HG02759 (cell line): ENCODE data around the gene DSCAML1.

Source experiments
- ATAC-seq: cut with Tn5 transposase; IDR thresholded peaks from one replicate; pipeline ENCODE4 v1.9.1; 2021; ENCODE audit warnings: mild to moderate bottlenecking, moderate library complexity; ENCODE audit not compliant: unreplicated experiment

The DSCAML1 gene

DNA sequence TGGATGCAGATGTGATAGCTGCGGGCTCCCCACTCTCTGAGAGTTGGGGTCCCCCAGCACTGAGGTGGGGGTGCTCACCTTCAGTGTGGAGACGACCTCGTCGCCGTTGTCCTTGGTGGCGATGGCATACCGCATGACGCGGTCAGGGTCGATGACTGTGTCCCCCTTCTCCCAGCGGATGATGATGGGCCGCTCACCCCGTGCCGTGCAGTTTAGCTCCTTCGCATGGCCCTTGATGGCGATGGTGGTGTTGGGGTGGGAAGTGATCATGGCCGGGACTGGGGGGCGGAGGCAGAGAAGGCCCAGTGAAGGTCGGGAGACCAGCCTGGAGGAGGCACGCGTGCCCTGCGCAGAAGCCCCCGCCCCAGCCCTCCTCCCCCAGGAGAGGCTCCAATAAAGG is 315.1 kb downstream of the DSCAML1 start:
- ATAC-seq = no peak

DNA sequence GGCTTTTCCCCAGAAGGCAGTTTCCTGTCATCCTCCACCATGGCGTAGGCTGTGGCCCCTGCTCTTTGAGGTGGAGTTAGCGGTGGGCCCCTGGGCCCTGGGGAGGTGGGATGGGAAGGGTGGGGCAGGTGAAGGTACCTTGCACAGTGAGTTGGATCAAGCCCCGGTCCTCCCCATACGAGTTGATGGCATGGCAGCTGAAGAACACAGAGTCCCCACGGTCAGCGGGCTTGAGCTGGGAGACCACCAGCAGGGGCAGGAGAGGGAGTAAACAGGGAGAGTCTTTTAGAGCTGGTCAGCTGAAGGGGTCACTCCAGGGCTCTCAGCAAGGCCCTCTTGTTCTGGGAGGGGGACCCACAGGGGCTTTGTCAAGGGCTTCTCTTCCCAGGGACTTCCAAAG is 316.0 kb downstream of the DSCAML1 start:
- no peak for ATAC-seq

- no peak for ATAC-seq
Observed at GRCh38 chr11:117480221-117480620, 316.8 kb downstream of the DSCAML1 start.

DNA sequence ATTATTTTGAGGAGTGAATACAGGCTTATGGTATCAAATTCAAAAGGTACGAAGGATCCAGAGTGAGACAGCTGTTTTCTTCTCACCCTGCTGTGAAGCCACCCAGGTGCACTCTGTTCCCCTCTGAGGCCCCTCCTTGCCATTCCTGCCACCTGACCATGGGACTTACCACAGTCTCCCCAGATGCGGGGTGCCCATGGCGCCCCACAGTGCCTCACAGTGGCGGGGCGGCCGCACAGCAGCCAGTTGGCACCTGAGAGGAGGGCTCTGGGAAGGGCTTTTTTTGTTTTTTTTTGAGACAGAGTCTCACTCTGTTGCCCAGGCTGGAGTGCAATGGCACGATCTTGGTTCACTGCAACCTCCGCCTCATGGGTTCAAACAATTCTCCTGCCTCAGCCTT is 317.6 kb downstream of the DSCAML1 start:
- no peak for ATAC-seq

DNA sequence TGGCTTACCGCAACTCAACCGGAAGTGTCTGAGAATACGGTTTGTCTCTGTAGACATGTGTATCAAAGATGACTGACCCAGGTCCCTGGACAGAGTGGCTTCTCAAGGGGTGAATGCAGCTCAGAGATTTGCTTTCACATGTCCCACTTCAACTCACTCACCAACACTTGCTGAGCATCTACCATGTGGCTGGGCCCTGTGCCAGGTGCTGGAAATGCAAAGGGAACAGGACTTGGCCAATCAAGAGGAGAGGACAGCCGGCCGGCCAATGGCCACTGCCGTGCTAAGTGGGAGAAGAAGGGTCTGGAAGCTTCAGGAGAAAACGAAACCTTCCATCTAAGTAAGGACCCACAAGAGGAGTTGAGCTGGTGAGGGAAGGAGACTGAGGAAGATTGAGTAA is 318.1 kb downstream of the DSCAML1 start:
- ATAC-seq = no peak

- ATAC-seq = no peak
Observed at GRCh38 chr11:117478126-117478860, 318.7 kb downstream of the DSCAML1 start.

DNA sequence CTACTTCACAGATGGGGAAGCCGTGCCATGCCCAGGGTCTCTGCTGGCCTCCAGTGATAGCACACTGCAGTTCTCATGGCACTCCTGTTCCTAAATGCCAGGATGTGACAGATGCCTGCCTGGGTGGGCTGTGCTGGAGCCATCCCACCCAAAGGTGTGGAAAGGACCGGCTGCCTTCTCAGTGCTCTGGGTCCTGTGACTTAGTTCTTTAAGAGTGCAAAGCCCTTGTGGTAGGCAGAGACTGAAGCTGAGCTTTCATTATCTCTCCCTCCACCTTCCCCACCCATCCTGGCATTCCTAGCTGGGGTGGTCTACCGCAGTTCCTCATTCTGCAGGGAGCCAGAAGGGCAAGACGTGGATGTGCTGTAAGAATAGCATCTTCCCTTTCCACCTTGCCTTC is 319.3 kb downstream of the DSCAML1 start:
- no peak for ATAC-seq

DNA sequence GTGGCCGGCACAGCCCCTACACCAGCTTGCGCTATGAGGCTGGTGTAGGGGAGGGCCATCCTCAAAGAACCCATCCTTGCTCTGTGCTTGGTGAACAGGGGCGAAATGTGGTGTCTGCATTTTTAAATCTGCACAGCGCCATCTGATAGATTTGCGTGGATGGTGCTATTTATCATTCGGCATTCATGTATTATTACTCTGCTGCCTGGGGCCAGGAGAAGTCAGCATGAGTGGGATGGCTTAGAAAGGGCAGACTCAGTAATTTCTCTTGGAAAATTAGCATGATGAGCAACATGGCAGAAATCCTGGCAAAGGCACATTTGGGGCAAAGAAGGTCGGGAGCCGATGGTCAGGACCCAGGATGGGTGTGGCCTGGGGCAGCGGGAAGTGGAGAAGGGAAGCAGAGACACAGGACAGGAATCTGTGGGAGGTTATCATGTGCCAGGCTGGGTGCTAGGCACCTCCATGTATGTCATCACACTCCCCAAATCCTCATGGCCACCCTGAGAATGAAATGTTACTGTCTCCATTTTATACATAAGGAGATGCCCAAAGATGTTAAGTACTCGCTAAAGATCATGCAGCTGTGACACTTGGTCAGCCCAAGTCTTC is 320.4 kb downstream of the DSCAML1 start:
- ATAC-seq = no peak

DNA sequence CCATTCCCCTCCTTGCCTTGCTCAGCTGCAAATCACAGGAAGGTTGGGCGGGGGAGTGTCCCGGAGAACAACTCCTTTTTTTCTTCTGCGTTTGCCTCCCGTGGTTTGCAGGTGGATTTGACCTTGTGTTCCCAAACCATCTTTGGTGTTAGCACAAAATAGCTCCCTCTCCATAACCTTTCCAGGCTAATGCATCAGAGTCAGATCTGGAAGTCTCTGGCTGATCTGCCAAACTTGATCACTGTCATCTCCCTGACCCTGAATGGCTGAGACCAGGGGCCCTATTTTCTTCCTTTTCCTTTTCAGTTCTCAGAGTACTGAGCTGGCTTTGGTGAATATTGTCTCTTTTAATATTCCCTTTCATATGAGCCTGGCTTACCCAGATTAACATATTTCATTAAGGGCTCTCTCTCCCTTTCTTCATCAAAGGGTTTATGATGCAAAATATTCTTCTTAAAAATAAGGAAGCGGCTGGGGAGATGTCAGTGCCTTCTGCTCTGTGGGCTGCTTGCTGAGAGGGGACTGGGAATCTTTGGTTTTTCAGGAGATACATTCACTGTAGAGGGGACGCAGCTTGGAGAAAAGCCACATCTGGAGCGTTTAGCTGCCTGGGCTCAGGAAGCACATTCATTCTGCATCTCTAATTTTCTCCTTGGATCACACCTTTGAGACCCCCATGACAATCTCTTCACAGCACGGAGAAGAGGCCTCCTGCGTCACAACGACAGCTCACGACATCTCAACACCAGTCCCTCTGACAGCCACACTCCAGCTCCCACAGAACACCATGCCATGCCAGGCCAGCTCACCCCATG is 321.1 kb downstream of the DSCAML1 start:
- no peak for ATAC-seq

DNA sequence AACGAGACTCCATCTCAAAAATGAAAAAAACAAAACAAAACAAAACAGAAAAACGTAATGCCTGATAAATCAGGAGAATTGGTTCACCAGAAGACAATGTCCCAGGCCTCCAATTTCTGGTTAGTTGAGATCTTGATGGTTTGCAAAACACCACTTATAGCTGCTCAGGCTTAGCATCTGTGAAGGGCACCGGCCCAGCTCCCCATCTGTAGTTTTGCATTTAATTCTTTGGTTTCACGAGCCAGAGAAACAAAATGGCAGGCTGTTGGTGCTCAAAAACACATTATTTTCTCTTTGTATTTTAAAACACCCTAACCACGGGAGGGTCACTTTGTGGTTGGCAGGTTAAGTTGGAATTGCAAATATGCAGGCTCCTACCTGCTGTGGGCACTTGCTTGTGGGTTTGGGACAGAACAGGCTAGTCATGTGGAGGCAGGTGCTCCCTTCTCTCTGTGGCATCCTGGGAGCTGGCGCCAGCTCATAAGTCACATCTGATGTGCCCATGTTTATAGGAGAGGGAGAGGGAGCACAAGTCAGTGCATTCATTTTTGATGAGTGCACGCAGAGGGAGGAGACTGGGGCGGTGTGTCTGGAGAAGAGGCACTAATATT is 323.4 kb downstream of the DSCAML1 start:
- no peak for ATAC-seq

GRCh38 chr11:117471776-117472175 is 325.2 kb downstream of the DSCAML1 start:
- ATAC-seq = no peak

- ATAC-seq = no peak
Observed at GRCh38 chr11:117470576-117470975, 326.4 kb downstream of the DSCAML1 start.

DNA sequence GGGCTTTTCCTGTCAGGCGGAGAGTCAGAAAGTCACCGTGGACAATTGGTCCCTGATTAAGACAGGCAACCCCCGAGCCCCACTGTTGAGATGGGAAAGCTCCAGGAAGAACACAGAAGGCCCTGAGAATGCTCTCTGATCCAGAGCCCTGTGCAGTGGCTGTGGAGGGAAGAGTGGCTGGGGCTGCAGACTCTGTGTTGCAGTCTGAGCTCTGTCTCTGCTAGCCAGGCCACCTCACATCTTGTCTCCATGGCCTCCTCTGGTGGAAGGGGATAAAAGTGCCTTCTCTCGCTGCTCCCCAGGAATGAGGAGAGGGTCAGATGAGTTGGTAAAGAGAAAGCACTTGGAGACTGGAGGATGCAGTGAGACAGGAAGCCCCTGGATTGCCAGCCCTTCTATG is 328.1 kb downstream of the DSCAML1 start:
- ATAC-seq = no peak

DNA sequence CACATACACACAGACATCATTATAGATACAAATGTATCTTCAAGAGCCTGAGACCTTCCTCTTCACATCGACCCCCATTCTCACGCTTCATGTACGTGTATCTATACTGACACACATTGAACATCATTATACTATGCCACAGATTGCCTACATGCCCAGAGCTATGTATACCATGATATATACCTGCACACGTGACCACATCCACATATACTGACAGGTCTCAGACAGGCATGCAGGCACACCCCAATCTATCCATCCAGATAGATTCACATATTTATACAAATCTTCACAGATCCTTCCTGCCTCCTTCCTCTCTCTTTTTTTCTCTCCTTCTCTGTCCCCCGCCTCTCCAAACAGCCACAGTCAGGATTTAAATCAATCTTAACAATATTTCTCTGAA is 329.2 kb downstream of the DSCAML1 start:
- ATAC-seq = no peak

DNA sequence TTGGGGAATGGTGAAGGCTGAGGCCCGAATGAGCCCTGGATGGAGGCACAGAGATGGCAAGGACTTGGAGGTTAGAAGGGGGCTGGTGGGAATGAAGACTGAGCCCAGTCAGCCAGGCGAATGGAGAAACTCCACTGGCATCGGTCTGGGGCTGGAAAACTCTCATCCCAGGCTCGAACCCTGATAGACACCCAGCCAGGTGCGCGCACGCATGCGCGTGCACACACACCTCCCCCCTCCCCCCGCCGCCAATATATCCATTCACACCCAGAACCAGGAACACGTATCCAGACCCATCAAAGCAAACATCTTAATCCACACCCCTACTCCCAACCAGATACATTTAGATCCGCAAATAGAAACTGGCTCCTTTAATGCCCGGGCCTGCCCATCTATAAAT is 330.1 kb downstream of the DSCAML1 start:
- ATAC-seq = no peak

GRCh38 chr11:117465236-117465997 is 331.6 kb downstream of the DSCAML1 start:
- no peak for ATAC-seq

DNA sequence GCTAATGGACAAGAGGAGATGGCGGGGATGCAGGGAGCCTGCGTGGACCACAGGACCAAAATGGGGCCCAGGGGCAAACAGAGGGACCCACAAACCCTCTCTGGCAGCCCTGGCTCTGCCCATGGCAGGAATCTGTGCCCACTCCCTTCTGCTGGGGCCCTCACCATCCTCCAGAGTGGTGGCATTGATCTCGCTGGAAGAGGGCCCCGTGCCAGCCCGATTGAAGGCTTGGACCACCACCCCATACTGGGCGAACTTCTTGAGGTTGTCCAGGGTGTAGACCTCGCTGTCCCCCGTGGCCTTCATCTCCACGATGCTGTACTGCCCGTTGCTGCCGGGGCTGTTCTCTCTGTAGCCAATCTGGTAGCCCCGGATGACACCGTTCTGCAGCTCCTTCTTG is 332.2 kb downstream of the DSCAML1 start:
- ATAC-seq = no peak

GRCh38 chr11:117462864-117463247 is 334.2 kb downstream of the DSCAML1 start:
- ATAC-seq = no peak

GRCh38 chr11:117462183-117462863 is 334.7 kb downstream of the DSCAML1 start:
- ATAC-seq = no peak
